K562 (cell line): Measurements from ENCODE around the gene ARF1. TPM values are rescaled to one million over a fixed set of nuclear protein-coding genes. Genes with fewer than 3 reads are reported as not detected.

Source experiments
- E2F8 ChIP-seq: fragments of 450-650 bp; IDR thresholded peaks from 2 replicates; pipeline ENCODE4 v1.7.1; 2018; ENCODE audit warnings: mild to moderate bottlenecking, low read depth; ENCODE audit not compliant: partially characterized antibody
- PRMT5 ChIP-seq: sonication (generic); formaldehyde crosslinking; IDR thresholded peaks from 2 replicates; pipeline ENCODE4 v1.5.0; 2020; ENCODE audit warnings: missing genetic modification reagents
- RFX1 ChIP-seq: fragments of 450-650 bp; IDR thresholded peaks from 2 replicates; pipeline ENCODE4 v1.6.1; 2016; ENCODE audit warnings: mild to moderate bottlenecking, moderate library complexity
- SIN3B ChIP-seq: fragments of 450-650 bp; IDR thresholded peaks from 2 replicates; pipeline ENCODE4 v1.6.1; 2017; ENCODE audit warnings: low read depth, mild to moderate bottlenecking, moderate library complexity
- SP1 ChIP-seq: sonication (generic); formaldehyde crosslinking; IDR thresholded peaks from 2 replicates; pipeline ENCODE4 v1.8.1; 2022; ENCODE audit warnings: mild to moderate bottlenecking, missing genetic modification reagents
- TGIF2 ChIP-seq: sonication (generic); formaldehyde crosslinking; IDR thresholded peaks from 2 replicates; pipeline ENCODE4 v1.8.1; 2022; ENCODE audit warnings: mild to moderate bottlenecking, missing genetic modification reagents, moderate library complexity
- ZBTB9 ChIP-seq: fragments of 450-650 bp; formaldehyde crosslinking; IDR thresholded peaks from 2 replicates; pipeline ENCODE4 v1.4.0; 2020; ENCODE audit warnings: mild to moderate bottlenecking, moderate library complexity
- ZFP1 ChIP-seq: fragments of 450-650 bp; formaldehyde crosslinking; IDR thresholded peaks from 2 replicates; pipeline ENCODE4 v1.4.0; 2020; ENCODE audit warnings: mild to moderate bottlenecking, mixed read lengths
- ZNF124 ChIP-seq: sonication (generic); formaldehyde crosslinking; IDR thresholded peaks from 2 replicates; pipeline ENCODE4 v1.8.1; 2022; ENCODE audit warnings: missing genetic modification reagents
- ZNF263 ChIP-seq: sonication (generic); formaldehyde crosslinking; IDR thresholded peaks from 2 replicates; pipeline ENCODE4 v1.8.0; 2022; ENCODE audit warnings: mild to moderate bottlenecking, missing genetic modification reagents, borderline replicate concordance
- ZNF551 ChIP-seq: fragments of 250-450 bp; sonication (Bioruptor Pico); IDR thresholded peaks from 2 replicates; pipeline ENCODE4 v1.5.0; 2021; ENCODE audit warnings: mild to moderate bottlenecking, moderate library complexity
- polyA plus RNA-seq, 8 experiments: library from polyadenylated mRNA; depleted of rRNA in 4 of 8; stranded (reverse) in 5 of 8; unstranded in 3 of 8; fragments of >200 nt; fragmentation: Nextera tagmentation in 2 of 8; fragmentation: Illumina TruSeq in 1 of 8; extraction: Ambion mirVana in 2 of 8; extraction: Trizol in 1 of 8; gene quantifications; 2 replicates each; pipeline versions ENCODE4 v1.2.1 to v1.2.3, GENCODE V29; 2011 to 2014; ENCODE audit warnings: inconsistent platforms in 1 of 8, missing spikeins in 1 of 8
- total RNA-seq, 7 experiments: library from RNA; depleted of rRNA in 6 of 7; stranded (reverse); fragments of >200 nt in 6 of 7; fragmentation: Illumina TruSeq in 2 of 7; extraction: Trizol in 2 of 7; gene quantifications; 2 replicates each; pipeline versions ENCODE4 v1.2.1 to v1.2.3, GENCODE V29; 2011 to 2021; ENCODE audit warnings: low replicate concordance in 1 of 7
- TF ChIP-seq, protein P1 (sequence below): fragments of 200-400 bp; formaldehyde crosslinking; IDR thresholded peaks from 2 replicates; pipeline ENCODE4 v1.6.1; 2017; ENCODE audit warnings: mild to moderate bottlenecking, low read depth, low read length, moderate library complexity
- TF ChIP-seq, protein P2 (sequence below): sonication (generic); formaldehyde crosslinking; IDR thresholded peaks from 2 replicates; pipeline ENCODE4 v1.8.0; 2022; ENCODE audit warnings: mild to moderate bottlenecking, missing genetic modification reagents

The ARF1 gene
- total and polyA plus RNA-seq, 9 of the 15 experiments (the other 6 are each of a cell fraction or from before 2014, with no cell fraction given) = 69.8 to 593 (median 325) TPM

- no peak for TF ChIP-seq ZBTB9 (CRISPR knock-in tag)
- TF ChIP-seq TGIF2 (CRISPR knock-in tag) = peak; percentile 27; the same call in 1 of the 2 replicates
- TF ChIP-seq E2F8 = peak; percentile 92
- TF ChIP-seq ZNF124 (CRISPR knock-in tag) = no peak
- TF ChIP-seq RFX1 = no peak
- no peak for TF ChIP-seq ZFP1
- TF ChIP-seq PRMT5 (CRISPR knock-in tag) = no peak
- TF ChIP-seq, protein P1, sequence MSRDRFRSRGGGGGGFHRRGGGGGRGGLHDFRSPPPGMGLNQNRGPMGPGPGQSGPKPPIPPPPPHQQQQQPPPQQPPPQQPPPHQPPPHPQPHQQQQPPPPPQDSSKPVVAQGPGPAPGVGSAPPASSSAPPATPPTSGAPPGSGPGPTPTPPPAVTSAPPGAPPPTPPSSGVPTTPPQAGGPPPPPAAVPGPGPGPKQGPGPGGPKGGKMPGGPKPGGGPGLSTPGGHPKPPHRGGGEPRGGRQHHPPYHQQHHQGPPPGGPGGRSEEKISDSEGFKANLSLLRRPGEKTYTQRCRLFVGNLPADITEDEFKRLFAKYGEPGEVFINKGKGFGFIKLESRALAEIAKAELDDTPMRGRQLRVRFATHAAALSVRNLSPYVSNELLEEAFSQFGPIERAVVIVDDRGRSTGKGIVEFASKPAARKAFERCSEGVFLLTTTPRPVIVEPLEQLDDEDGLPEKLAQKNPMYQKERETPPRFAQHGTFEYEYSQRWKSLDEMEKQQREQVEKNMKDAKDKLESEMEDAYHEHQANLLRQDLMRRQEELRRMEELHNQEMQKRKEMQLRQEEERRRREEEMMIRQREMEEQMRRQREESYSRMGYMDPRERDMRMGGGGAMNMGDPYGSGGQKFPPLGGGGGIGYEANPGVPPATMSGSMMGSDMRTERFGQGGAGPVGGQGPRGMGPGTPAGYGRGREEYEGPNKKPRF = no peak
- TF ChIP-seq ZNF263 (CRISPR knock-in tag) = peak; percentile 50; the same call in 1 of the 2 replicates
- TF ChIP-seq, protein P2, sequence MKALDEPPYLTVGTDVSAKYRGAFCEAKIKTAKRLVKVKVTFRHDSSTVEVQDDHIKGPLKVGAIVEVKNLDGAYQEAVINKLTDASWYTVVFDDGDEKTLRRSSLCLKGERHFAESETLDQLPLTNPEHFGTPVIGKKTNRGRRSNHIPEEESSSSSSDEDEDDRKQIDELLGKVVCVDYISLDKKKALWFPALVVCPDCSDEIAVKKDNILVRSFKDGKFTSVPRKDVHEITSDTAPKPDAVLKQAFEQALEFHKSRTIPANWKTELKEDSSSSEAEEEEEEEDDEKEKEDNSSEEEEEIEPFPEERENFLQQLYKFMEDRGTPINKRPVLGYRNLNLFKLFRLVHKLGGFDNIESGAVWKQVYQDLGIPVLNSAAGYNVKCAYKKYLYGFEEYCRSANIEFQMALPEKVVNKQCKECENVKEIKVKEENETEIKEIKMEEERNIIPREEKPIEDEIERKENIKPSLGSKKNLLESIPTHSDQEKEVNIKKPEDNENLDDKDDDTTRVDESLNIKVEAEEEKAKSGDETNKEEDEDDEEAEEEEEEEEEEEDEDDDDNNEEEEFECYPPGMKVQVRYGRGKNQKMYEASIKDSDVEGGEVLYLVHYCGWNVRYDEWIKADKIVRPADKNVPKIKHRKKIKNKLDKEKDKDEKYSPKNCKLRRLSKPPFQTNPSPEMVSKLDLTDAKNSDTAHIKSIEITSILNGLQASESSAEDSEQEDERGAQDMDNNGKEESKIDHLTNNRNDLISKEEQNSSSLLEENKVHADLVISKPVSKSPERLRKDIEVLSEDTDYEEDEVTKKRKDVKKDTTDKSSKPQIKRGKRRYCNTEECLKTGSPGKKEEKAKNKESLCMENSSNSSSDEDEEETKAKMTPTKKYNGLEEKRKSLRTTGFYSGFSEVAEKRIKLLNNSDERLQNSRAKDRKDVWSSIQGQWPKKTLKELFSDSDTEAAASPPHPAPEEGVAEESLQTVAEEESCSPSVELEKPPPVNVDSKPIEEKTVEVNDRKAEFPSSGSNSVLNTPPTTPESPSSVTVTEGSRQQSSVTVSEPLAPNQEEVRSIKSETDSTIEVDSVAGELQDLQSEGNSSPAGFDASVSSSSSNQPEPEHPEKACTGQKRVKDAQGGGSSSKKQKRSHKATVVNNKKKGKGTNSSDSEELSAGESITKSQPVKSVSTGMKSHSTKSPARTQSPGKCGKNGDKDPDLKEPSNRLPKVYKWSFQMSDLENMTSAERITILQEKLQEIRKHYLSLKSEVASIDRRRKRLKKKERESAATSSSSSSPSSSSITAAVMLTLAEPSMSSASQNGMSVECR (CRISPR knock-in tag) = peak; percentile 98
- TF ChIP-seq SIN3B = peak; percentile 97
- TF ChIP-seq SP1 = peak; percentile 99
- no peak for TF ChIP-seq ZNF551 (CRISPR knock-in tag)
Measured at GRCh38 chr1:228102791-228103620, 20.5 kb downstream of the ARF1 start, which contains the start of gene C1orf35 (continued).
